Psoas muscle (tissue), 8 donors: Measurements from ENCODE around the gene TRMU. TPM values are rescaled to one million over a fixed set of nuclear protein-coding genes. Genes with fewer than 3 reads are reported as not detected.
A peak's percentile ranks its signal among the peaks of the same experiment; 100 is the strongest.
"Not testable (repeated sequence)": the region's sequence is repeated elsewhere in the genome, so short reads cannot be mapped to it uniquely, and the experiment has no call there.

Experiments
- ATAC-seq, 4 donors: fragments of 200-7000 bp; cut with Tn5 transposase; one replicate each; pipeline ENCODE4 v1.9.1; 2020; ENCODE audit warnings: moderate library complexity in 3 of 4, mild to moderate bottlenecking in 2 of 4
- DNase-seq, 2 donors: peaks; one replicate each; pipeline ENCODE4 v3.0.0-alpha.2; 2020
- H3K27ac ChIP-seq: fragments of 200-600 bp; one replicate; pipeline ENCODE4 v1.8.0; 2022
- H3K27me3 ChIP-seq, 3 donors: fragments of 200-600 bp in 1 of 3; one replicate each; pipeline versions ENCODE4 v1.6.1 to v1.8.0; 2013 to 2022; ENCODE audit warnings: low read length in 2 of 3, mild to moderate bottlenecking in 2 of 3, moderate library complexity in 1 of 3; ENCODE audit not compliant: insufficient read depth in 3 of 3
- H3K36me3 ChIP-seq, 2 donors: fragments of 200-600 bp in 1 of 2; one replicate each; pipeline versions ENCODE4 v1.6.1 to v1.8.0; 2013 to 2022; ENCODE audit warnings: low read depth in 1 of 2, mild to moderate bottlenecking in 1 of 2, moderate library complexity in 1 of 2; ENCODE audit not compliant: insufficient read depth in 1 of 2
- H3K4me1 ChIP-seq: fragments of 200-600 bp; one replicate; pipeline ENCODE4 v1.8.0; 2022
- H3K4me3 ChIP-seq: fragments of 200-600 bp; one replicate; pipeline ENCODE4 v1.8.0; 2022; ENCODE audit warnings: mild to moderate bottlenecking
- H3K9me3 ChIP-seq: fragments of 200-600 bp; one replicate; pipeline ENCODE4 v1.8.0; 2022
- WGBS, 3 donors: extraction: QIAGEN DNeasy Blood & Tissue Kit; methylation state at CpG; one replicate each; pipeline versions ENCODE4 v1.1.6 to v1.1.7; 2013; 5-methylcytosine and 5-hydroxymethylcytosine counted together
- intact Hi-C, 2 donors: fragments of 100-400 bp; cut with DNase I; formaldehyde crosslinking; loops; one replicate each; pipeline versions ENCODE4 v1.11.0 to v1.14.2; 2022
- polyA plus RNA-seq, 3 donors: library from polyadenylated mRNA; stranded (reverse); fragments of 200-250 nt; gene quantifications; one replicate each; pipeline ENCODE4 v1.2.3, GENCODE V29; 2013
- total RNA-seq, 4 donors: library from RNA; stranded (reverse); fragmentation: NEBNext Ultra II Directional in 2 of 4; extraction: Animal tissue kit (Norgen Biotek cat#: 25700) in 2 of 4; gene quantifications; one replicate each; pipeline versions ENCODE4 v1.2.1 to v1.2.4, GENCODE V29; 2021 to 2023
- TF ChIP-seq, protein P1 (sequence below): fragments of 200-600 bp; IDR thresholded peaks from one replicate; pipeline ENCODE4 v1.8.0; 2022; ENCODE audit warnings: antibody characterized with exemption
- donor health status: healthy with polysubstance abuse.
- donor health status: DM: no; HTN: no; CAD: no; lungs with moderate emphysema.
- donor health status: Bipolar disorder and iron deficiency.
- donor health status: healthy.
- donor health status: DM: yes; HTN: yes; CAD: no.
- donor health status: DM: no; HTN: no; CAD: no.
- donor health status: DM: no; HTN: no; CAD: no.
- donor health status: DM: yes; HTN: yes; CAD: no.

TRMU gene
- total and polyA plus RNA-seq, 7 donors: 9.6 to 37.1 (median 17.4) TPM

GRCh38 chr22:46392137-46392844, 56.8 kb downstream of the TRMU start:
- ATAC-seq (no peak), DNase-seq (peak in 1 of 2 donors; percentile 33)
- Histone ChIP-seq H3K4me1 (no peaks in the 10 kb centered on the region), H3K36me3 (no peaks in the 10 kb centered on the region), H3K9me3 (no peaks in the 10 kb centered on the region), H3K27me3 (no peaks in the 10 kb centered on the region), H3K4me3 (no peak overlapping the region), H3K27ac (no peak overlapping the region)
- intact Hi-C loops: loop anchor here in 1 of 2 donors (5.0 kb wide), 2 partner anchors 35 to 400 kb away; no protein-coding TSS in a partner anchor
- 88 to 92% (median 89%) methylated on average over 16 of the region's 16 CpGs for WGBS, 3 donors
- TF ChIP-seq, protein P1, sequence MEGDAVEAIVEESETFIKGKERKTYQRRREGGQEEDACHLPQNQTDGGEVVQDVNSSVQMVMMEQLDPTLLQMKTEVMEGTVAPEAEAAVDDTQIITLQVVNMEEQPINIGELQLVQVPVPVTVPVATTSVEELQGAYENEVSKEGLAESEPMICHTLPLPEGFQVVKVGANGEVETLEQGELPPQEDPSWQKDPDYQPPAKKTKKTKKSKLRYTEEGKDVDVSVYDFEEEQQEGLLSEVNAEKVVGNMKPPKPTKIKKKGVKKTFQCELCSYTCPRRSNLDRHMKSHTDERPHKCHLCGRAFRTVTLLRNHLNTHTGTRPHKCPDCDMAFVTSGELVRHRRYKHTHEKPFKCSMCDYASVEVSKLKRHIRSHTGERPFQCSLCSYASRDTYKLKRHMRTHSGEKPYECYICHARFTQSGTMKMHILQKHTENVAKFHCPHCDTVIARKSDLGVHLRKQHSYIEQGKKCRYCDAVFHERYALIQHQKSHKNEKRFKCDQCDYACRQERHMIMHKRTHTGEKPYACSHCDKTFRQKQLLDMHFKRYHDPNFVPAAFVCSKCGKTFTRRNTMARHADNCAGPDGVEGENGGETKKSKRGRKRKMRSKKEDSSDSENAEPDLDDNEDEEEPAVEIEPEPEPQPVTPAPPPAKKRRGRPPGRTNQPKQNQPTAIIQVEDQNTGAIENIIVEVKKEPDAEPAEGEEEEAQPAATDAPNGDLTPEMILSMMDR: no peak

- Histone ChIP-seq H3K4me3 (no peak overlapping the region), H3K27me3 (no peaks in the 10 kb centered on the region), H3K4me1 (no peaks in the 10 kb centered on the region), H3K9me3 (no peaks in the 10 kb centered on the region), H3K36me3 (no peaks in the 10 kb centered on the region), H3K27ac (no peak overlapping the region)
- 68 to 69% (median 69%) methylated on average over 11 to 14 of the region's 14 CpGs for WGBS, 3 donors
- intact Hi-C loops: loop anchor here in 1 of 2 donors (5.0 kb wide), 2 partner anchors 37 to 402 kb away; no protein-coding TSS in a partner anchor
- DNase-seq (no peak), ATAC-seq (no peak)
- TF ChIP-seq, protein P1: no peak
Observed at GRCh38 chr22:46393873-46394272, 58.4 kb downstream of the TRMU start.

DNA sequence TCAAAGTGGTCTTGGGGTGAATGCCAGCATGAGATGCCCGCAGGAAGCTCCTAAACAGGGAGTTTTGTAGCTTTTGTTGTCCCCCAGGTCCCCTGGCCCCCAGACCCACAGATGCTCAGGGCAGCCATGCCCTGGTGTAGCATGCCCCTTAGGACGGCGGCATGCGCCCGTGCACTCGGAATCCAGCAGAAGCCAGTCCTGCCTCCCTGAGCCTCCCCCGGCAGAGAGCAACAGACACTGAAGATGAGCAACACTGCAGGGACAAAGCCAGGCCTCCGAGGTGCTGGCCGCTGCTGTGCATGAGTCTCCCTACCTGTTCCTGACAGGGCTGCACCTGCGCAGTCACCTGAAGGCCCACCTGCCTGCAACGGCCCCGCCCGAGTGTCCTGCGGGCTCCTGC, 59.1 kb downstream of the TRMU start:
- TF ChIP-seq, protein P1: no peak
- intact Hi-C loops: loop anchor here in 1 of 2 donors (5.0 kb wide), 2 partner anchors 37 to 402 kb away; no protein-coding TSS in a partner anchor
- no peaks in the 10 kb centered on the region for H3K9me3 ChIP-seq

GRCh38 chr22:46395145-46395544, 59.6 kb downstream of the TRMU start:
- DNase-seq: no peak
- H3K27ac ChIP-seq: no peak overlapping the region
- intact Hi-C loops: no loop called here
- H3K4me3 ChIP-seq: no peak overlapping the region
- no peaks in the 10 kb centered on the region for H3K36me3 ChIP-seq
- no peaks in the 10 kb centered on the region for H3K9me3 ChIP-seq
- 87 to 91% (median 90%) methylated on average over 13 of the region's 13 CpGs for WGBS, 3 donors
- no peaks in the 10 kb centered on the region for H3K4me1 ChIP-seq
- ATAC-seq: no peak
- no peaks in the 10 kb centered on the region for H3K27me3 ChIP-seq
- TF ChIP-seq, protein P1: no peak

More for the DNA sequence above, 59.1 kb downstream of the TRMU start:
- Histone ChIP-seq H3K4me3 (no peak overlapping the region), H3K4me1 (no peaks in the 10 kb centered on the region), H3K36me3 (no peaks in the 10 kb centered on the region), H3K27ac (no peak overlapping the region), H3K27me3 (no peaks in the 10 kb centered on the region)
- ATAC-seq: no peak
- DNase-seq: no peak
- WGBS, 3 donors: 88 to 92% (median 92%) methylated on average over 14 of the region's 14 CpGs

- WGBS, 3 donors: 75 to 88% (median 81%) methylated on average over 5 of the region's 5 CpGs
- not testable (repeated sequence) for ATAC-seq
Observed at GRCh38 chr22:46397049-46397448, 61.5 kb downstream of the TRMU start.

More at GRCh38 chr22:46397049-46397448, 61.5 kb downstream of the TRMU start:
- H3K9me3 ChIP-seq, H3K4me3 ChIP-seq, H3K27ac ChIP-seq, DNase-seq, intact Hi-C loops, H3K36me3 ChIP-seq, H3K4me1 ChIP-seq, H3K27me3 ChIP-seq: not testable (repeated sequence)
